PC-9 (cell line): ENCODE data around the gene TLCD3A. TPM values are rescaled to one million over a fixed set of nuclear protein-coding genes. Genes with fewer than 3 reads are reported as not detected.

ENCODE experiments used
- BruUV-seq: library from RNA; stranded (reverse); fragments of 400-500 nt; replicated peaks from 2 replicates; lab custom pipeline; 2021; lab: Mats Ljungman, UMichigan
- CTCF ChIA-PET: fragments of 300-600 bp; sonication (Branson Sonifier 250); formaldehyde crosslinking; loops from one replicate; lab custom pipeline; 2022; ENCODE audit warnings: antibody characterized with exemption; lab: Charles Lee
- POLR2A ChIA-PET: fragments of 300-600 bp; sonication (Branson Sonifier 250); formaldehyde crosslinking; loops from one replicate; lab custom pipeline; 2022; ENCODE audit warnings: antibody characterized with exemption; ENCODE audit not compliant: unreplicated experiment; lab: Charles Lee
- DNase-seq, 2 experiments: peaks; one replicate each; pipeline versions ENCODE4 v3.0.0 to v3.0.0-alpha.2; 2015 to 2022; ENCODE audit warnings: mixed read lengths in 1 of 2
- H2AFZ ChIP-seq: fragments of 200-600 bp; sonication (generic); 2 replicates; pipeline ENCODE4 v1.8.1; 2017; ENCODE audit warnings: antibody characterized with exemption
- H3F3A ChIP-seq: fragments of 200-600 bp; sonication (generic); 2 replicates; pipeline ENCODE4 v1.8.1; 2017; ENCODE audit warnings: antibody characterized with exemption, mild to moderate bottlenecking, low read depth; ENCODE audit not compliant: insufficient read depth
- H3K27ac ChIP-seq: fragments of 200-600 bp; sonication (generic); 2 replicates; pipeline ENCODE4 v1.6.1; 2016; ENCODE audit warnings: mixed run types
- H3K27me3 ChIP-seq: fragments of 200-600 bp; sonication (generic); 2 replicates; pipeline ENCODE4 v1.6.1; 2016; ENCODE audit warnings: low read depth, mixed run types; ENCODE audit not compliant: insufficient read depth
- H3K36me3 ChIP-seq: fragments of 200-600 bp; sonication (generic); 2 replicates; pipeline ENCODE4 v1.6.1; 2016; ENCODE audit warnings: low read depth, mixed run types
- H3K4me1 ChIP-seq: fragments of 200-600 bp; sonication (generic); replicated peaks from 2 replicates; pipeline ENCODE4 v1.6.1; 2016; ENCODE audit warnings: mixed run types; ENCODE audit not compliant: insufficient read depth
- H3K4me2 ChIP-seq: fragments of 200-600 bp; sonication (generic); 2 replicates; pipeline ENCODE4 v1.6.1; 2017; ENCODE audit warnings: mixed run types
- H3K4me3 ChIP-seq: fragments of 200-600 bp; sonication (generic); 2 replicates; pipeline ENCODE4 v1.6.1; 2016; ENCODE audit warnings: mixed run types
- H3K79me2 ChIP-seq: fragments of 200-600 bp; sonication (generic); 2 replicates; pipeline ENCODE4 v1.6.1; 2017; ENCODE audit warnings: low read depth, mixed run types
- H3K9me2 ChIP-seq: fragments of 200-600 bp; sonication (generic); 2 replicates; pipeline ENCODE4 v1.8.1; 2017; ENCODE audit warnings: mild to moderate bottlenecking; ENCODE audit not compliant: insufficient read depth
- H3K9me3 ChIP-seq: fragments of 200-600 bp; sonication (generic); 2 replicates; pipeline ENCODE4 v1.8.1; 2016; ENCODE audit warnings: low read depth; ENCODE audit not compliant: insufficient read depth
- H4K20me1 ChIP-seq: fragments of 200-600 bp; sonication (generic); 2 replicates; pipeline ENCODE4 v1.8.1; 2017; ENCODE audit not compliant: insufficient read depth
- CTCF ChIP-seq: fragments of 200-600 bp; sonication (generic); conservative IDR thresholded peaks from 2 replicates; pipeline ENCODE4 v1.6.1; 2017; ENCODE audit warnings: mixed run types, antibody characterized with exemption, mild to moderate bottlenecking, moderate library complexity
- EZH2 ChIP-seq: fragments of 200-600 bp; sonication (generic); IDR thresholded peaks from 2 replicates; pipeline ENCODE4 v1.8.0; 2017; ENCODE audit warnings: antibody characterized with exemption, low read depth
- intact Hi-C: fragments of 100-400 bp; cut with micrococcal nuclease; formaldehyde crosslinking; loops from one replicate; pipeline ENCODE4 v1.10.0; 2022; ENCODE audit not compliant: unreplicated experiment
- total RNA-seq: library from RNA; stranded (reverse); gene quantifications from 2 replicates; pipeline ENCODE4 v1.2.3, GENCODE V29; 2021

TLCD3A gene
- total RNA-seq, 1 experiment from 2014 or later: 13.4 TPM

GRCh38 chr17:699345-699744, 33.1 kb upstream of the TLCD3A start:
- BruUV-seq: no TSS peak

GRCh38 chr17:700504-701094, 31.8 kb upstream of the TLCD3A start:
- POLR2A ChIA-PET: interaction anchor here (0.6 kb wide), 1 partner anchor 12 kb away, joined by 5 read pairs; no protein-coding TSS in a partner anchor
- DNase-seq: no peak
- intact Hi-C loops: loop anchor here (1.0 kb wide), 1 partner anchor 288 kb away; no protein-coding TSS in a partner anchor

More at GRCh38 chr17:699345-699744, 33.1 kb upstream of the TLCD3A start:
- no peaks in the 10 kb centered on the region for H3K9me2 ChIP-seq
- no peak for TF ChIP-seq EZH2
- TF ChIP-seq CTCF: no peak
- peaks cover 10% of the 10 kb centered on the region for H3K36me3 ChIP-seq
- no peak overlapping the region for H3K4me3 ChIP-seq
- H3K27me3 ChIP-seq: no peaks in the 10 kb centered on the region
- ChIA-PET CTCF (interaction anchor here (1.2 to 1.8 kb wide), 3 partner anchors 8 to 288 kb away, joined by 7 to 29 read pairs (median 18); a partner anchor contains a TSS), POLR2A (interaction anchor here (0.6 kb wide), 1 partner anchor 497 kb away, joined by 7 read pairs; no protein-coding TSS in a partner anchor)
- H3K79me2 ChIP-seq: peaks cover 6% of the 10 kb centered on the region; the same call in 1 of the 2 replicates
- DNase-seq: no peak
- H3K9me3 ChIP-seq: no peaks in the 10 kb centered on the region
- peaks cover 13% of the 10 kb centered on the region for H3K4me1 ChIP-seq
- H3F3A ChIP-seq: peaks cover 11% of the 10 kb centered on the region
- no peak overlapping the region for H3K27ac ChIP-seq
- no peak overlapping the region for H3K4me2 ChIP-seq
- intact Hi-C loops: loop anchor here (5.0 kb wide), 1 partner anchor 557 kb away; a partner anchor contains a TSS
- peaks cover 19% of the 10 kb centered on the region for H4K20me1 ChIP-seq
- no peak overlapping the region for H2AFZ ChIP-seq

More at GRCh38 chr17:700504-701094, 31.8 kb upstream of the TLCD3A start:
- Histone ChIP-seq H3K4me2 (no peak overlapping the region), H3K4me3 (no peak overlapping the region), H3K27me3 (no peaks in the 10 kb centered on the region), H3K36me3 (peaks cover 10% of the 10 kb centered on the region), H3K27ac (no peak overlapping the region), H3K79me2 (peaks cover 6% of the 10 kb centered on the region; the same call in 1 of the 2 replicates), H3K4me1 (0 out of 2 replicates have a peak, but pooled peaks cover under 1% of the 10 kb centered on the region), H4K20me1 (peaks cover 21% of the 10 kb centered on the region), H3K9me2 (no peaks in the 10 kb centered on the region), H3K9me3 (no peaks in the 10 kb centered on the region), H3F3A (0 out of 2 replicates have a peak, but pooled peaks cover 3% of the 10 kb centered on the region), H2AFZ (no peak overlapping the region)
- no TSS peak for BruUV-seq
- CTCF ChIA-PET: interaction anchor here (0.5 to 1.8 kb wide), 12 partner anchors 9 to 409 kb away, joined by 3 to 29 read pairs (median 4); partner anchors contain the start of gene TIMM22
- no peak for TF ChIP-seq EZH2
- peak; percentile 91 for TF ChIP-seq CTCF
